Retina (tissue), 1 donor: ENCODE measurements around the gene CCDC126.
"Not testable (repeated sequence)": the region's sequence is repeated elsewhere in the genome, so short reads cannot be mapped to it uniquely, and the experiment has no call there.

Experiments used
- DNase-seq: peaks from one replicate; pipeline ENCODE4 v3.0.0-alpha.2; 2016

The CCDC126 gene

DNA sequence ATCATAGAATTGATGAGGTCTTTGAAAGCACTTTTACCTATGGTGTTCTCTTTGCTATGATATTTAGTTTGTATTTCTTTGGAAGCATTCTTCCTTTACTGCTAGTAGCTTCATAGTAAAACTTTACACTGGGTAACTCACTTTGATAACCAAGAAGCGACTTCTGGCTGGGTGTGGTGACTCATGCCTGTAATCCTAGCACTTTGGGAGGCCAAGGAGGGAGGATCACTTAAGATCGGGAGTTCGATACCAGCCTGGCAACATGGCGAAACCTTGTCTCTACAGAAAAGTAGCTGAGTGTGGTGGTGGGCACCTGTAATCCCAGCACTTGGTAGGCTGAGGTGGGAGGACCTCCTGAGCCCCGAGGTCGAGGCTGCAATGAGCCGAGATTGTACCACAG is 36.2 kb downstream of the CCDC126 start:
- no peak for DNase-seq

DNA sequence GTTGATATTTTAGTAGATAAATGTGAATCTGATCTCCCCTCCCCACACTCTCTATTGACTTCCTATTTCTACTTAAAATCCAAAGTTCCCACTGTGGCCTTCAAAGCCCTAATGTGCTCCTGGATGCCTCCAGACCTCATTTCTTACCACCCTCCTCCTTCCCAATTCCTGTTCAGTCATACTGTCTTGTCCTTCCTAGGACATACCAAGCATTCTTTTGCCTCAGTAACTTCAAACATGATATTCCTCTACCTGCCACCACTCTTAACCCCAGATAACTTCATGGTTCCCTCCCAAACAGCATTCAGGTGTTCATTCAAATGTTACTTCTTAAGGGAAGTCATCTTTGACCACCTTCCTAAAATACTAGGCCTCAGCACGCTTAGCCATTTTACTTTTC is 48.6 kb downstream of the CCDC126 start:
- no peak for DNase-seq

DNA sequence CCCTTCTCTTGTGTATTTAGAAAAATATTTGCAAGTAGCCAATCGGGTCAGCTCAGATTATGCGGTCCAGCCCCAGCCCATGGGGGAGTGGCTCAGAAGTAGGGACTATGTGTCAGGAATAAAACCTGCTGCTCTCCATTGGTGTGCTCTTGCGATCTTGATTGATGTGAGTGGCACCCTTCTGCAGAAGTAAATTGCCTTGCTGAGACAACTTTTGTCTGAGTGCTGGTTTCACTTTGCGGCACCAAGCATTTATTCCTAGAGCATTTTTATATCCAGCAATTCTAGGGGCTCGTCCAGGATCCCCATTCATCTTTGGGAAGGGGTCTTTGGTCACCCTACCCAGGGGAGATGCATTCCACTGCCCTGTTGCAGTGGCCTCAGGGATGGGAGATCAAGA is 56.8 kb downstream of the CCDC126 start:
- no peak for DNase-seq

DNA sequence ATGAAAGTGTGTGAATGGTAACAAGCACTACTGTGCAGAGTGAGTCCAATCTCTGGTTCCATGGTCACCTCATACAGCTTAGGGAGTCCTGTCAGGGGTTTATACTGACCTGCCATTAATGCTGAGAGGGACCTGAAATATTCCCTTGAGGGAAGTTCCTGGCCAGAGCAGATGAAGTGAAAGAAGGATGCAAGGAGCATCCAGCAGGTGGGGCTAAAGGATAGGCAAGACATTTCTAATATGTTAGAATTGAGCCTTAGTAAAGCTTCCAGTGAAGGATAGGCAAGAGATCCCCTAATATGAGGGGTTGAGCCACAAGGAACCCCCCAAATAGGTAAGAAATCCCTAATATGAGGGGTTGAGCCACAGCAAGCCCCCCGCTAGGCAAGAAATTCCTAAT is 57.3 kb downstream of the CCDC126 start:
- DNase-seq: no peak

DNA sequence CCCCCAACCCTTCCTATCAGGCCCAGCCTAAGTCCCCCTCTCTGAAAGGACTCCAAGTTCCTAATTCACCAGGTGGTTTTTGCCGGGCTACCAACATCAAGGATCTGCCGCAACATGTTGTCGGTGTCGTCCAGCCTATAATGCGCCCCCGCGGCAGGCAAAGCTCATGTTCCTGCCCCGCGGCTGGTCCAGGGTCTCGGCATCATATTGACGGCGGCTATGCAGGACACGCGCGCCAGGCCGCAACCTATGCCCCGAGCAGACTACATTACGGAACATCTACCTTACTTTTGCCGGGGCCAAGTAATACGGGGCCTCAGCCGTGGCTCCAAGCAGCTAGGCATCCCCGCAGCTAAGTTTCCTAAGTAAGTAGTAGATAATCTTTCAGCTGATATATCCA is 58.3 kb downstream of the CCDC126 start:
- no peak for DNase-seq

DNA sequence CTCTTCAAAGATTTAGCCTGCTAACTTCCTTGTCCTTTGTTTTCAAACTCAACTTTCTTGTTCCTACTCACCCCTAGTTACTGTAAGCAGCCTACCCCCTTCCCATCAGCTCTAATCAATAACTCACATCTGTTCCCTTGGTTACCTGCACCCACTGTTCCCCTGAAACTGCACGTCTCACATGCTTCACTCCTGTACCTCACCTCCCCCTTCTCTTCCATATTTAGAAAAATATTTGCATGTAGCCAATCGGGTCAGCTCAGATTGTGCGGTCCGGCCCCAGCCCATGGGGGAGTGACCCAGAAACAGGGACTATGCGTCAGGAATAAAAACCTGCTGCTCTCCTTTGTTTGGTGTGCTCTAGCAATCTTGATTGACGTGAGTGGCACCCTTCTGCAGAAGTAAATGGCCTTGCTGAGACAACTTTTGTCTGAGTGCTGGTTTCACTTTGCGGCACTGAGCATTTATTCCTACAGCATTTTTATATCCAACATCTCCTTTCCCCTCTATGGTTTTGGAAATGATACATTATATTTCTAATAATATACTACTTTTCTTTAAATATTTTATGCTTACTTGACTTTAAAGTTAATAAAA is 61.7 kb downstream of the CCDC126 start:
- no peak for DNase-seq

DNA sequence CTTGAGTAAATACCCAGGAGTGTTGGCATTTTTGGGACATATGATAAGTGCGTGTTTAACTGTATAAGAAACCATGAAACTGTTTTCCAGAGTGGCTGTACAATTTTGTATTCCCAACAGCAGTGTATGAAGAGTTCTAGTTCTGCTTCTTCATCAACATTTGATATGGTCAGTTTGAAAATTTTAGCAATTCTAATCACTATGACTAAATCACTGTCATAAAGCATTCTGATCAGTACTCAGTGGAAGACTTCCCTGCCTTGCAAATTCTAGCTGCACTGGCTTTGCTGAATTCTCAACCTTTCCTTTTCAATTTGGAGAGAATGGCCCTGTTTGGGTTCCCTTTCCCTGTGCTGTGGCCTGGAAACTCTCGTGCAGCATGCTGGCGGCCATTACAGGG is 64.2 kb downstream of the CCDC126 start:
- no peak for DNase-seq

DNA sequence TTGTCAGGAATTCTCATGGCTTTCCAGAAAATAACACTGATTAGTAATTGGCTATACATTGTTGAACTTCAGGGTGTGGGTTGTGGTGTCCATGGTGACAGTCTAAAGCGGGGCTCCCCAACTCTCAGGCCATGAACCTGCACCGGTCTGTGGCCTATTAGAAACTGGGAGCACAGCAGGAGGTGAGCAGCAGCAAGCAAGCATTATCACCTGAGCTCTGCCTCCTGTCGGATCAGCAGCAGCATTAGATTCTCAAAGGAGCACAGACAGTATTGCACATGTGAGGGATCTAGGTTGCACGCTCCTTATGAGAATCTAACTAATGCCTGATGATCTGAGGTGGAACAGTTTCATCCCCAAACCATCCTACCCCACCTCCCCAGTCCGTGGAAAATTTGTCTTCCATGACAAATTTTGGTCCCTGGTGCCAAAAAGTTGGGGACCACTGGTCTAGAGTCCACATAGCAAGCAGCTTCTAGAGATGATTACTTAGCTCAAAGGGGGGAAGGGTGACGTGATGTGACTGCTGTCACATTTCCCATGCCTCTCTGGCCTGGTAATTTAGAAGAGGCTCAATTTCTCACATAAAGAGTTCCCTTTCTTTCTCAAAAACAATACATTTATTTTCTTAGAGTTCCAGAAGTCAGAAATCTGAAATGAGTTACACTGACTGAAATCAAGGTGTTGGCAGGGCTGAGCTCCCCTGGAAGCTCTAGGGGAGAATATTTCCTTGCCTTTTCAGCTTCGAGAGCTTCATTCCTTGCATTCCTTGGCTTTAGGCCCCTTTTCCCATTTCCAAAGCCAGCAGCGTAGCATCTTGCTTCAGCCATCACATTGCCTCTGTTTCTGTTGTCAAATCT is 65.2 kb downstream of the CCDC126 start:
- DNase-seq: no peak

DNA sequence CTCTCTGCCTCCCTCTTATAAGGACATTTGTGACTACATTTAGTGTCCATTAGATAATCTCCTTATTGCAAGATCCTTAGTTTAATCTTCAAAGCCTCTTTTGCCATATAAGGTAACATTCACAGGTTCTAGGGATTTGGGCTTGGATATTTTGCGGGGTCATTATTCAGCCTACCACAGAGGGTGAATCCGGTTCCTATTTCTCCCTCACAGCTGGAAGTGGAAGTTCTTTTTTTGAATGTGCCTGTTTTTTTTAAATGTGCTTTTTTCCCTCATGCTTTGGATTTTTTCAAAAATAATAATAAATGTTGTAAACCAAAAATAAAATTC is 65.8 kb downstream of the CCDC126 start:
- DNase-seq: no peak

DNA sequence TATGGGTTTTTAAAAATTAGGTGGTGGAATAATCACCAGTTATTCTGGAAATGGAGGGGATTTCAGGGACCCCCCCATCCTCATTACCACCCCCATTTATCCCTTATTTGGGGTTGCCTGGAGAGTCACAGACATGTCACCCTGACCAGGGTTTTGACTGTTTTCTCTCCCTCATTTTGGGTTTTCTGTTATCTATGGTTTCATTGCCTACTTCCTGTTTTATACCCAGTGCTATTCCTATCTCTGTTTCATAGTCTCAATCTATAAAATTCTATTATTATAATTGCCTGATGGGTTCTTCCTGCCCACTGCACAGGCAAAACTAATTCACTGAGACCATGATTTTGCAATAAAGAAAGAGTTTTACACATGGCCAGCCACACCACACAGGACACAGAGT is 66.9 kb downstream of the CCDC126 start:
- no peak for DNase-seq

DNA sequence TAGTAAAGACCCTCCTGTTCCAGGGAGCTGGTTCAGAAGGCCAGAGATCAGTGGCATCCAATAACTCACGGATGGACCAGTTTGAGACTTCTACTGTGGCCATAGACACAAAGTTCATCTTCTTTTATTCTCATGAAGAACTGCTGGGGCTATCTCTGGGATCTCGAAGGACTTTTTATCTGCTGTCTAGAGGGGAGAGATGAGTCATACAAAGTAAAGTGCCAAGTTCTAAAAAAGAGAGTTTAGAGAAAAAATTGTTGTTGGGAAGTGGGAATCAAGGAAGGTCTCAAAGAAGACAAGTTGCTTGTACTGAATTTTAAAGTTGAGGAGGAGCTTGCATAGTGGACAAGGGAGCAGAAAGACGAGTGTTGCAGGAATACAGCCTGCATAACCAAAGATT is 74.9 kb downstream of the CCDC126 start:
- no peak for DNase-seq

DNA sequence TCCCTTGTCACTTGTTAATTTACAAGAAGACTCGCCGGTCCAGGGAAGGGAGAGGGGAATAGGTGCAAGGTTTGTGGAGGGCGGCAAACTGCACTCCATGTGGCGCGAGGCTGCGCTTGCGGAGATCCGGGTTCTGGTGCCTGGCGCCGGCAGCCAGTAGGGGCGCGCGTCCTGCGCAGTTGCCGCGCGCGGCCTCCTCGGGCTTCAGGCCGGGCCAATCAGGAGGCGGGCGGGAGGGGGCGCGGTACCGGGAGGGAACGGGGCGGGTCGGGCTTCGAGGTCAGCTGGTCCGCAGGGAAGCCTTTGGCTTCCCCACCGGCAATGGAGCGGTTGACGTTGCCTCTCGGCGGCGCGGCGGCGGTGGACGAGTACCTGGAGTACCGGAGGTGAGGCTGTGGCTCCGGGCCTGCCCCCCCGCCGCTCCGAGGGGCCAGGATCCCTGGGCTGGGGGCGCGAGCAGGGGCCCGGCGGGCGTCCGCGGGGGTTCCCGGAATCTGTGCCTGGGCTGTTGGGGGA is 82.8 kb downstream of the CCDC126 start, which contains the start of gene FAM221A:
Gene FAM221A (plus strand): TSS at position 302 of the 516 bp plus-strand sequence. CDS start 20 bp downstream, at position 322.
- peak; percentile 89 for DNase-seq

DNA sequence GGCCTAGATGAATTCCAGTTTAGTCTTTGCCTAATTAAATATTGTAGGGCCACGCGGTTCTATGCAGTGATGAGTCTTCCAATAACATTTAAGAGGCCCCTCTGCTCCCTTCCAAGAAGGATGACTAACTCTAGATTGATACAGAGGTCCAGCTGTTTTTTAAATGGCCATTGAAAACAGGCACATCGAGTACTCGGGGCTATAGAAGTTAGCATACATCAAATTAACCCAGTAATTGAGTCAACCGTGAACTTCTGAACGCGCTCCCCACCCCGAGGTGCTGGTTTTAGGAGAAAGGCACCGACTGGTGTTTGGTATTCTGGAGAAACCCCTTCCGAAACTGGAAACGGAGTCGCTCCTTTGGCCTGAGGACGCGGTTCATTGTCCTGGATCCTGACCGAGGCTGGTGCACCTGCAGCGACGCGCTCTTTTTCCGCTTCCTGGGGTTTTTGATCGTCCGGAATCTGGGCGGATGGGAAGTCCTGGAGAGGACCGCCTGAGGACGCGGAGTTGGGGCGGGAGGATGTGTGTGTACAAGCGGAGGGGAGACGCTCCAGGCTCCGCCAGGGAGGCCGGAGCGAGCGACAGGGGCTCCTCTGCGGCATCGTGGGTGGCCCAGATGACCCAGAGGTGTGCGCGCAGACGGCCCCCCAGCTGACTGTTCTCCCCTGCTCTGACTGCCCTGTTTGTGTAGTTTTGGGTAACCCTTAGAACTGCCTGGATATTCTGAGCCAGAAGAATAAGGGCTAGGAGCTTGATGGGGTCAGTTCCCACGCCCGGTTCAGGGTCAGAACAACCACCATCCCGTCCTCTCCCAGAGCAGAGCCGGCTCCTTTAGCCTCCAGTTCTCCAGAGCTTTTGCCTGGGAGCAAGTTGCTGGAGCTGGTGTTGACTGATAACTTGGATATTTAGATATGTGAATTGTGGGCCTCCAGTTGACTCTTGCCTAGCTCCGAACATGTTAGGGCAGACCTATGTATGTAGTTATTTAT is 83.5 kb downstream of the CCDC126 start:
- DNase-seq: peak; percentile 93

DNA sequence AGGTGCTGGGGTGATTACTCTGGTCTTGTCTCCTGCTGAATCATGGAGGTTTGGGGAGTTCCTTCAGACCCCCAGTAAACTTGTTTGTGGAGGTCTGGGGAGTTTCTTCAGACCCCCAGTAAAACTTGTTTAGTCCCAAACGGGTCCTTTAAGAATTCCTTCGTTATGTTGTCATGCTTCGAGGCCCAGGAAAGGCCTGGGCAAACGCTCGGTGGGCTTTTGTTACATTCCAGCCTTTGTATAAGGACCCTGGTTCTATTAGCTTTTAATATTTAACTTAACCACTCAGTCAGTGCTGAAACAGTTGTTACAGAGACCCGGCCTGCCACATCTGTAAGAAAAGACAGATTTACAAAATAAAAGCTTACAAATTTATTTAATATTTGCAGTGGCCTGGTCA is 86.9 kb downstream of the CCDC126 start:
- DNase-seq: not testable (repeated sequence)

DNA sequence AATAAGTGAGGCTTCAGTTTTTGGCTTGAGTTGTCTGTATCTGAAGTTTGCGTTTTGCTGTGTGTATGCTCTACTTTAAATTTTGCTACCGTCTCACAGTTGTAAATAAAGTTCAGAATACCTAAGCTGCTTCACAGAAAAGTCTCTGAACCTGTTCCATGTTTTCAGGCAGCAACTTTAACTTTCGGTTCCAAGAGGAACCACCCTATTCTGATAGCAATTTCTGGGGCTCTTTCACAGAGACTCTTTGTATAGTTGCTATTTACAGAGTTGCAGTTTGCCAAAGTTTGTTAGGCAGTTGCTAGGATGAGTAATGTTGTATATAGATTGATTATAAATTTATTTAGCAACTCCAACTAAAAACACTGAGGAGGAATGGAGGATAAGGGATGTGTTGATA is 88.5 kb downstream of the CCDC126 start:
- no peak for DNase-seq

DNA sequence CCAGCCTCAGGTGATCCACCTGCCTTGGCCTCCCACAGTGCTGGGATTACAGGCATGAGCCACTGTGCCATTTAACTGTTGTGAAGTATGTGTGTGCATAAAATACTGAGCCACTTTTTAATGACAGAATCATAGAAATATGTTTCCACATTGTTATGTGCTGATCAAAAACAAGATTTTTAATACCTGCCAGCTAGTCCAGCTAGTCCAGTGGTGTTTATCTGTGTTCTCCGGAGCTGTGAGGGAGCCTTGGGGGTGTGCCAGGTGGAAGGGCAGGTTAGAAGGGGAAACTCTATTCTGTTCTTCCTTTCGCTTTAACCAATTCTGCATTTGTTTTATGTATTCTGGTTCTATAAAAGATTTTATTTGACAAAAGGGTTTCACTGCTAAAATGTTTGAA is 89.8 kb downstream of the CCDC126 start:
- DNase-seq: no peak

DNA sequence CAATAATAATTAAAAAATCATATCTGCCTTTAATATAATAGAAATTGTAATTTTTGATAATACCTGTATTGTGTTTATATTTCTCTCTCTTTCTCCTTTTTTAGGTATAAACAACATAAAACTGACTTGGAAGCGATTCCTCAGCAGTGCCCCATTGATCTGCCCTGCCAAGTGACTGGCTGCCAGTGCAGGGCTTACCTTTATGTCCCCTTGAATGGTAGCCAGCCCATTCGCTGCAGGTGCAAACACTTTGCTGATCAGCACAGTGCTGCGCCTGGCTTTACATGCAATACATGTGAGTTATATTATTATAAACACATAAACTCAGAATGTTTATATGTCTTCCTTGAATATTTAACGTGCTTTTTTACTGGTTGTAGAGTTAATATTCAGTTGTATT is 92.0 kb downstream of the CCDC126 start:
- no peak for DNase-seq

DNA sequence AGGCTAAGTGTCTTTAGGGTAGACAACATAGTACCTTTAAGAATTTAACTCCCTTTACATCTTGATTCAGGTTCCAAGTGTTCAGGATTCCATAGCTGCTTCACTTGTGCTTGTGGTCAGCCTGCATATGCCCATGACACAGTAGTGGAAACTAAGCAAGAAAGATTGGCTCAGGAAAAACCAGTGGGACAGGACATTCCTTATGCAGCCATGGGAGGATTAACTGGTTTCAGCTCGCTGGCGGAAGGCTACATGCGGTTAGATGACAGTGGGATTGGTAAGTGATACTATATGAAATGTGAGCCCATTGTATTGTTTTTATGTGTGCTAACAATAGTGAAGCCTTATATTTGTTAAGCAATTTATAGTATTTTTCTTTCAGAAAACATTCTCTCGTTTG is 94.1 kb downstream of the CCDC126 start:
- DNase-seq: no peak

DNA sequence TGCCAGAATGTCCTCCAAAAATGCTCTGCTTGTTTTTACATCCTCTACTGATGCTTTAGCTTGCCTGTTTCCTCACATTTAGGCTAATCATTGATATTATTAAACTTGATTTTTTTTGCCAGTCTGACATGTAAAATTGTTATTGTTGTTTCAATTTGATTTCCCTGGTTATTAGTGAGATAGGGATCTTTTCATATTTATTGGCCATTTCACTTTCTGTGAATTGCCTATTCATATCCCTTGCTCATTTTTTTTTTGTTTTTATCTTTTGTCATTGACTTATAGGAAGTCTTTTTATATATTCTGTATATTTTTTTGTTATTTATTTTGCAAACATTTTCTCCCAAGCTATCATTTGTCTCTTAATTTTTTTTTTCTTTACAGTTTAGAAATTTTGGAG is 96.0 kb downstream of the CCDC126 start:
- DNase-seq: no peak
